ENCODE results near the gene PLCL1. TPM values are rescaled to one million over a fixed set of nuclear protein-coding genes. Genes with fewer than 3 reads are reported as not detected.

The PLCL1 gene
- total RNA-seq, 2 donors from 2014 or later: 0.04 to 0.11 TPM

- DNase-seq: no peak
- Mint-ChIP-seq H3K9me3 (no peaks in the 10 kb centered on the region), H3K36me3 (ENCODE audit: low read depth) (no peaks in the 10 kb centered on the region), H3K4me3 (no peak overlapping the region), H3K27me3 (ENCODE audit: insufficient read depth) (no peaks in the 10 kb centered on the region), H3K27ac (no peak overlapping the region), H3K4me1 (no peaks in the 10 kb centered on the region)
- Histone ChIP-seq H3K9ac (ENCODE audit: extremely low read depth, low read length, poor library complexity, severe bottlenecking) (no peak overlapping the region), H3K27ac (ENCODE audit: low read depth, low read length) (no peak overlapping the region), H3K9me3 (ENCODE audit: control insufficient read depth, low read length) (no peaks in the 10 kb centered on the region), H3K27me3 (ENCODE audit: control insufficient read depth, insufficient read depth, low read length, poor library complexity, severe bottlenecking) (no peaks in the 10 kb centered on the region), H3K36me3 (ENCODE audit: control insufficient read depth, insufficient read depth, low read length) (no peaks in the 10 kb centered on the region), H3K4me1 (ENCODE audit: control insufficient read depth, insufficient read depth, low read length) (no peaks in the 10 kb centered on the region), H3K4me3 (ENCODE audit: low read length) (no peak overlapping the region)
- TF ChIP-seq, protein P1, sequence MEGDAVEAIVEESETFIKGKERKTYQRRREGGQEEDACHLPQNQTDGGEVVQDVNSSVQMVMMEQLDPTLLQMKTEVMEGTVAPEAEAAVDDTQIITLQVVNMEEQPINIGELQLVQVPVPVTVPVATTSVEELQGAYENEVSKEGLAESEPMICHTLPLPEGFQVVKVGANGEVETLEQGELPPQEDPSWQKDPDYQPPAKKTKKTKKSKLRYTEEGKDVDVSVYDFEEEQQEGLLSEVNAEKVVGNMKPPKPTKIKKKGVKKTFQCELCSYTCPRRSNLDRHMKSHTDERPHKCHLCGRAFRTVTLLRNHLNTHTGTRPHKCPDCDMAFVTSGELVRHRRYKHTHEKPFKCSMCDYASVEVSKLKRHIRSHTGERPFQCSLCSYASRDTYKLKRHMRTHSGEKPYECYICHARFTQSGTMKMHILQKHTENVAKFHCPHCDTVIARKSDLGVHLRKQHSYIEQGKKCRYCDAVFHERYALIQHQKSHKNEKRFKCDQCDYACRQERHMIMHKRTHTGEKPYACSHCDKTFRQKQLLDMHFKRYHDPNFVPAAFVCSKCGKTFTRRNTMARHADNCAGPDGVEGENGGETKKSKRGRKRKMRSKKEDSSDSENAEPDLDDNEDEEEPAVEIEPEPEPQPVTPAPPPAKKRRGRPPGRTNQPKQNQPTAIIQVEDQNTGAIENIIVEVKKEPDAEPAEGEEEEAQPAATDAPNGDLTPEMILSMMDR (conservative IDR thresholded peaks at IDR 0.05): no peak
- whole genome bisulfite sequencing, 2 experiments (ENCODE audit: insufficient coverage in 1 of 2, insufficient read length in 1 of 2): 92 to 97% methylated on average over 3 to 6 of the region's 6 CpGs
These were observed 360.4 kb downstream of the PLCL1 start for GRCh38 chr2:198164843-198165242.

DNA sequence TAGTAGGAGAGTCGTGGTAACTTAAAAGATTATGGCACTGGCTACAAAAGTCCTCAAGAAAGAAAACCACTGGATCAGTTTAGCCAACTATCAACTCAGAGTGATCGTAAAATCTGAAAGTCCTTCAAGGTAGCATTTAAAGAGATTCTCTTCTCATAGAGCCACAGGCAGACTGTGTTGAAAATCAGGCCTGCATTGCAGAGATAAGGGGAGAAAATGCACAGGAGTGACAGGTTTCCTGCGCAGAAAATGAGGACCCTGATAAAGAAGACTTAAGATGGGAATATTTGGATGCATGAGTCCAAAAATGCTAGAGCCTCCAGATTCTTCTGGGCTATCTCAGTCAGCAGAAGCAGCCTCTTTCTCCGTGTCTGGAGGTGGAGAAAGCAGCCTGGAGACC, 360.9 kb downstream of the PLCL1 start:
- no peaks in the 10 kb centered on the region for H3K27me3 Mint-ChIP-seq (ENCODE audit: insufficient read depth)
- no peak for DNase-seq
- no peak overlapping the region for H3K27ac Mint-ChIP-seq
- H3K4me3 ChIP-seq (ENCODE audit: low read length): no peak overlapping the region
- H3K27ac ChIP-seq (ENCODE audit: low read depth, low read length): no peak overlapping the region
- no peak overlapping the region for H3K9ac ChIP-seq (ENCODE audit: extremely low read depth, low read length, poor library complexity, severe bottlenecking)
- TF ChIP-seq, protein P1 (conservative IDR thresholded peaks at IDR 0.05): no peak
- H3K27me3 ChIP-seq (ENCODE audit: control insufficient read depth, insufficient read depth, low read length, poor library complexity, severe bottlenecking): no peaks in the 10 kb centered on the region
- H3K4me3 Mint-ChIP-seq: no peak overlapping the region
- no peaks in the 10 kb centered on the region for H3K9me3 ChIP-seq (ENCODE audit: control insufficient read depth, low read length)
- WGBS, 2 experiments (ENCODE audit: insufficient coverage in 1 of 2, insufficient read length in 1 of 2): 92 to 93% methylated on average over 4 of the region's 4 CpGs
- H3K9me3 Mint-ChIP-seq: no peaks in the 10 kb centered on the region
- H3K4me1 ChIP-seq (ENCODE audit: control insufficient read depth, insufficient read depth, low read length): no peaks in the 10 kb centered on the region
- H3K4me1 Mint-ChIP-seq: no peaks in the 10 kb centered on the region
- H3K36me3 Mint-ChIP-seq (ENCODE audit: low read depth): no peaks in the 10 kb centered on the region
- no peaks in the 10 kb centered on the region for H3K36me3 ChIP-seq (ENCODE audit: control insufficient read depth, insufficient read depth, low read length)

DNA sequence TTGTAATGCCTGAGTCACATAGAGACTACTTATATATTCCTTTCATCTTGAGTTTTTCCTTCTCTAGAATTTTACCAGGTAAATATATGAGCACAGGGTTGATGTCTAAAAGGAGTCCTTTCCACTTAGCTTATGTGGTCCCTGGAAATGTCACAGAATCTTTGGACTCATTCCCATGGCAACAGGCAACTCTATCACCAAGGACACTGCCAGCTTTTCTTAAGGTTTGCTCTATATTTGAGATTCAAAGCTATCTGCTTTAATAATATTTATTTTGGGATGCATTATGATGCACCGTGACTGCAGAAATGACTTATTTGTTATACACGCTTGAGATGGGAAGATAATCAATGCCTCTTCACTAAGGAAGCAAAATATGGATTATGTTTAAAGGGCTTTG, 363.0 kb downstream of the PLCL1 start:
- no peaks in the 10 kb centered on the region for H3K27me3 ChIP-seq (ENCODE audit: control insufficient read depth, insufficient read depth, low read length, poor library complexity, severe bottlenecking)
- WGBS, 2 experiments (ENCODE audit: insufficient coverage in 1 of 2, insufficient read length in 1 of 2): 82 to 100% methylated on average over 2 of the region's 2 CpGs
- H3K9me3 Mint-ChIP-seq: no peaks in the 10 kb centered on the region
- no peaks in the 10 kb centered on the region for H3K36me3 Mint-ChIP-seq (ENCODE audit: low read depth)
- TF ChIP-seq, protein P1 (conservative IDR thresholded peaks at IDR 0.05): no peak
- no peaks in the 10 kb centered on the region for H3K36me3 ChIP-seq (ENCODE audit: control insufficient read depth, insufficient read depth, low read length)
- H3K9ac ChIP-seq (ENCODE audit: extremely low read depth, low read length, poor library complexity, severe bottlenecking): no peak overlapping the region
- H3K27me3 Mint-ChIP-seq (ENCODE audit: insufficient read depth): no peaks in the 10 kb centered on the region
- H3K9me3 ChIP-seq (ENCODE audit: control insufficient read depth, low read length): no peaks in the 10 kb centered on the region
- H3K27ac Mint-ChIP-seq: no peak overlapping the region
- H3K4me1 Mint-ChIP-seq: no peaks in the 10 kb centered on the region
- no peaks in the 10 kb centered on the region for H3K4me1 ChIP-seq (ENCODE audit: control insufficient read depth, insufficient read depth, low read length)
- no peak overlapping the region for H3K4me3 ChIP-seq (ENCODE audit: low read length)
- DNase-seq: no peak
- H3K27ac ChIP-seq (ENCODE audit: low read depth, low read length): no peak overlapping the region
- no peak overlapping the region for H3K4me3 Mint-ChIP-seq

All from endodermal cell (in vitro differentiated cells).